ENCODE results near the gene GPR150. TPM values are rescaled to one million over a fixed set of nuclear protein-coding genes. Genes with fewer than 3 reads are reported as not detected.

The GPR150 gene
- total RNA-seq, 3 donors from 2014 or later: 0.33 to 1.4 TPM; not detected in 1

DNA sequence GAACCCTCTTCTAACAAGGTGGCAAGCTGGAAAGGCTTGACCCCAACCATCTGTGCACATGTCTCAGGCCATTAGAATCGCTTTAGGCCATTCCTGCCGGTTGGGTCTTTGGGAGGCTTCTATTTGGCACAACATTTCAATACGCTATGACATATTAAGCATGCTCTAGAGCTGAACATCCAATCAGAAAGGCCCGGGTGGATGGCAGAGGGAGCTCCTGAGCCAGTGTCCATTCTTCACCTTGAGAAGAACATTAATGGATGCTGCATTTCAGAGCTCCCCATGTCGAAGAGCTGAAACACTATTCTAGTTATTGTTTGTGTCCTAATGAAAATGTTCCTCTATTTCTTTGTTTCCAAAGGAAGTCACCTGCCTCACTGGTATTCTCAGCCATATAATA, 50.1 kb downstream of the GPR150 start:
- Histone ChIP-seq H3K27ac (peak overlapping the region in 1 of 2 donors; percentile 68), H3K4me3 (no peak overlapping the region), H3K27me3 (no peaks in the 10 kb centered on the region), H3K4me1 (no peaks in the 10 kb centered on the region), H3K36me3 (no peaks in the 10 kb centered on the region), H3K9me3 (no peaks in the 10 kb centered on the region)
- intact Hi-C loops (cut with DNase I; ENCODE audit: low total_unique reads): no loop called here
- TF ChIP-seq CTCF (IDR thresholded peaks at IDR 0.05) (no peak), POLR2AphosphoS5 (IDR thresholded peaks at IDR 0.05) (no peak), POLR2A (IDR thresholded peaks at IDR 0.05) (no peak)
- no peak for DNase-seq (ENCODE audit: low spot score in 2 of 2)

GRCh38 chr5:95670568-95670967, 50.7 kb downstream of the GPR150 start:
- H3K4me3 ChIP-seq: no peak overlapping the region
- TF ChIP-seq CTCF (IDR thresholded peaks at IDR 0.05) (no peak), POLR2A (IDR thresholded peaks at IDR 0.05) (no peak), POLR2AphosphoS5 (IDR thresholded peaks at IDR 0.05) (no peak)
- no peaks in the 10 kb centered on the region for H3K4me1 ChIP-seq
- no peaks in the 10 kb centered on the region for H3K27me3 ChIP-seq
- H3K27ac ChIP-seq: peak overlapping the region in 1 of 2 donors; percentile 68
- H3K9me3 ChIP-seq: no peaks in the 10 kb centered on the region
- intact Hi-C loops (cut with DNase I; ENCODE audit: low total_unique reads): no loop called here
- H3K36me3 ChIP-seq: no peaks in the 10 kb centered on the region
- no peak for DNase-seq (ENCODE audit: low spot score in 2 of 2)

Other genes starting within 250 kb of the GPR150 start
- gene FAM81B, start 228.7 kb upstream of the GPR150 start, total RNA-seq: 1 to 10 TPM in 1 of 3 donors, not detected in 2; 2.6 TPM
- 100 to 1,000 TPM in 2 of 3 donors, 10 to 100 TPM in 1; 78.6 to 119 (median 104) TPM for gene SKIC3, start 65.1 kb upstream of the GPR150 start, total RNA-seq
- 10 to 100 TPM in 2 of 3 donors, 1 to 10 TPM in 1; 9.5 to 11.4 (median 10.1) TPM for gene ARSK, start 65.0 kb upstream of the GPR150 start, total RNA-seq
- gene RFESD, start 26.7 kb downstream of the GPR150 start, total RNA-seq: 1 to 10 TPM; 1.6 to 4.3 (median 3.4) TPM
- gene SPATA9, start 62.9 kb downstream of the GPR150 start, total RNA-seq: under 1 TPM in 2 of 3 donors, not detected in 1; 0.32 to 0.33 TPM
- gene RHOBTB3, start 111.2 kb downstream of the GPR150 start, total RNA-seq: 100 to 1,000 TPM in 2 of 3 donors, 10 to 100 TPM in 1; 82.8 to 205 (median 109) TPM
- 100 to 1,000 TPM in 1 of 3 donors, 10 to 100 TPM in 2; 42.1 to 106 (median 72.8) TPM for gene GLRX, start 202.6 kb downstream of the GPR150 start, total RNA-seq